H1 (cell line): ENCODE measurements around the gene FAM131A. TPM values are rescaled to one million over a fixed set of nuclear protein-coding genes. Genes with fewer than 3 reads are reported as not detected.

Experiments used
- CTCF ChIA-PET: fragments of 300-600 bp; sonication (Branson Sonifier 250); formaldehyde crosslinking; loops from one replicate; lab custom pipeline; 2021; ENCODE audit not compliant: partially characterized antibody; lab: Charles Lee
- POLR2A ChIA-PET: fragments of 300-600 bp; sonication (Branson Sonifier 250); formaldehyde crosslinking; loops from one replicate; lab custom pipeline; 2021; ENCODE audit warnings: inconsistent platforms; ENCODE audit not compliant: partially characterized antibody; lab: Charles Lee
- DNase-seq, 2 experiments: peaks; one replicate each; pipeline versions ENCODE4 v3.0.0 to v3.0.0-alpha.2; 2010 to 2022; ENCODE audit warnings: low spot score in 2 of 2, low read depth in 1 of 2, mixed read lengths in 1 of 2
- FAIRE-seq: peaks from 2 replicates; lab custom pipeline; 2011; peaks lifted over from hg19 to GRCh38; lab: Jason Lieb, UNC
- H2AFZ ChIP-seq: 2 replicates; pipeline ENCODE4 v1.8.1; 2012; ENCODE audit warnings: low read length, inconsistent platforms
- H2AK5ac ChIP-seq: 2 replicates; pipeline ENCODE4 v1.6.1; 2013; ENCODE audit warnings: low read depth, low read length
- H2BK120ac ChIP-seq: replicated peaks from 2 replicates; pipeline ENCODE3; 2013; ENCODE audit warnings: low read depth, low read length, inconsistent platforms
- H2BK12ac ChIP-seq: 2 replicates; pipeline ENCODE4 v1.6.1; 2013; ENCODE audit warnings: low read depth, low read length
- H2BK15ac ChIP-seq: 2 replicates; pipeline ENCODE4 v1.6.1; 2013; ENCODE audit warnings: low read length
- H2BK20ac ChIP-seq: 2 replicates; pipeline ENCODE4 v1.6.1; 2013; ENCODE audit warnings: low read length
- H2BK5ac ChIP-seq: 2 replicates; pipeline ENCODE4 v1.6.1; 2013; ENCODE audit warnings: low read depth, low read length
- H3K14ac ChIP-seq: 2 replicates; pipeline ENCODE4 v1.6.1; 2013; ENCODE audit warnings: inconsistent platforms; ENCODE audit not compliant: insufficient read length
- H3K18ac ChIP-seq: 2 replicates; pipeline ENCODE4 v1.6.1; 2013; ENCODE audit warnings: low read length; ENCODE audit errors: extremely low read depth
- H3K23ac ChIP-seq: 2 replicates; pipeline ENCODE4 v1.6.1; 2013; ENCODE audit warnings: inconsistent platforms; ENCODE audit not compliant: insufficient read length
- H3K23me2 ChIP-seq: 2 replicates; pipeline ENCODE4 v1.6.1; 2013; ENCODE audit warnings: low read depth, low read length
- H3K27ac ChIP-seq: 2 replicates; pipeline ENCODE4 v1.6.1; 2011; ENCODE audit warnings: low read depth, low read length, inconsistent platforms
- H3K27me3 ChIP-seq, 4 experiments: replicated peaks in 1 of 4; 1 replicate in 1 of 4; 2 replicates in 3 of 4; pipeline versions ENCODE4 v1.6.1 to v1.8.1; 2011 to 2013; ENCODE audit warnings: low read length in 3 of 4, mild to moderate bottlenecking in 3 of 4, inconsistent platforms in 2 of 4, mixed read lengths in 2 of 4, moderate library complexity in 1 of 4; ENCODE audit not compliant: control insufficient read depth in 3 of 4, insufficient read depth in 3 of 4; ENCODE audit errors: extremely low read depth in 1 of 4
- H3K36me3 ChIP-seq, 4 experiments: 2 replicates each; pipeline versions ENCODE4 v1.6.1 to v1.8.1; 2011 to 2013; ENCODE audit warnings: mild to moderate bottlenecking in 4 of 4, low read length in 3 of 4, moderate library complexity in 2 of 4, control low read depth in 1 of 4, inconsistent platforms in 1 of 4; ENCODE audit not compliant: insufficient read depth in 4 of 4, control insufficient read depth in 2 of 4
- H3K4ac ChIP-seq: replicated peaks from 2 replicates; pipeline ENCODE3; 2013; ENCODE audit warnings: low read length, low read depth, mixed read lengths, inconsistent platforms; ENCODE audit not compliant: insufficient read length
- H3K4me1 ChIP-seq, 4 experiments: replicated peaks in 1 of 4; 1 replicate in 1 of 4; 2 replicates in 3 of 4; pipeline versions ENCODE4 v1.6.1 to v1.8.1; 2011 to 2013; ENCODE audit warnings: low read length in 3 of 4, inconsistent platforms in 2 of 4, mixed read lengths in 1 of 4; ENCODE audit not compliant: insufficient read depth in 4 of 4, control insufficient read depth in 3 of 4
- H3K4me2 ChIP-seq, 2 experiments: 2 replicates each; pipeline versions ENCODE4 v1.6.1 to v1.8.1; 2011 to 2013; ENCODE audit warnings: low read depth in 2 of 2, low read length in 2 of 2, control low read depth in 1 of 2, inconsistent platforms in 1 of 2, mild to moderate bottlenecking in 1 of 2; ENCODE audit not compliant: insufficient read depth in 1 of 2
- H3K4me3 ChIP-seq, 4 experiments: fragments of 200-600, 300-600 bp in 1 of 4; sonication (generic), shearing (Covaris generic), sonication (Bioruptor Twin) in 1 of 4; 2 replicates each; pipeline versions ENCODE4 v1.5.1 to v1.8.1; 2011 to 2016; ENCODE audit warnings: low read length in 4 of 4, low read depth in 3 of 4, control low read depth in 2 of 4, inconsistent platforms in 2 of 4, mild to moderate bottlenecking in 2 of 4, mixed read lengths in 1 of 4, moderate library complexity in 1 of 4; ENCODE audit not compliant: insufficient read depth in 2 of 4; ENCODE audit errors: extremely low read depth in 1 of 4
- H3K56ac ChIP-seq: replicated peaks from 2 replicates; pipeline ENCODE3; 2013; ENCODE audit warnings: low read depth, mild to moderate bottlenecking, mixed read lengths, low read length, inconsistent platforms; ENCODE audit not compliant: insufficient read length
- H3K79me1 ChIP-seq: 2 replicates; pipeline ENCODE4 v1.6.1; 2013; ENCODE audit warnings: low read depth, low read length, control low read depth
- H3K79me2 ChIP-seq, 2 experiments: 2 replicates each; pipeline versions ENCODE4 v1.6.1 to v1.8.1; 2012 to 2013; ENCODE audit warnings: low read length in 2 of 2, mild to moderate bottlenecking in 2 of 2, inconsistent platforms in 1 of 2; ENCODE audit not compliant: insufficient read depth in 2 of 2, control insufficient read depth in 1 of 2
- H3K9ac ChIP-seq, 4 experiments: replicated peaks in 1 of 4; 1 replicate in 1 of 4; 2 replicates in 3 of 4; pipeline versions ENCODE4 v1.6.1 to v1.8.1; 2011 to 2013; ENCODE audit warnings: low read depth in 3 of 4, low read length in 3 of 4, control low read depth in 2 of 4, mild to moderate bottlenecking in 2 of 4, moderate library complexity in 2 of 4, inconsistent platforms in 1 of 4; ENCODE audit errors: extremely low read depth in 1 of 4
- H3K9me3 ChIP-seq, 2 experiments: 2 replicates each; pipeline versions ENCODE4 v1.6.1 to v1.8.1; 2012 to 2013; ENCODE audit warnings: mild to moderate bottlenecking in 2 of 2, moderate library complexity in 2 of 2, control low read depth in 1 of 2, inconsistent platforms in 1 of 2, low read depth in 1 of 2, low read length in 1 of 2, mixed read lengths in 1 of 2; ENCODE audit not compliant: insufficient read depth in 2 of 2
- H4K20me1 ChIP-seq, 2 experiments: replicated peaks in 1 of 2; 2 replicates each; pipeline versions ENCODE3 to v1.8.1; 2011 to 2013; ENCODE audit warnings: inconsistent platforms in 2 of 2, low read length in 2 of 2, mild to moderate bottlenecking in 1 of 2; ENCODE audit not compliant: insufficient read depth in 2 of 2, control insufficient read depth in 1 of 2
- H4K5ac ChIP-seq: 2 replicates; pipeline ENCODE4 v1.6.1; 2013; ENCODE audit warnings: low read length, low read depth, mixed read lengths, inconsistent platforms; ENCODE audit not compliant: insufficient read length
- H4K8ac ChIP-seq: 2 replicates; pipeline ENCODE4 v1.8.0; 2013; ENCODE audit warnings: mild to moderate bottlenecking, moderate library complexity, low read length, inconsistent platforms; ENCODE audit not compliant: insufficient read depth; ENCODE audit errors: extremely low read depth
- H4K91ac ChIP-seq: replicated peaks from 2 replicates; pipeline ENCODE3; 2013; ENCODE audit warnings: low read length, mixed read lengths, inconsistent platforms; ENCODE audit not compliant: insufficient read length
- CHD1 ChIP-seq: IDR thresholded peaks from 2 replicates; pipeline ENCODE4 v1.6.1; 2012; ENCODE audit warnings: low read depth, low read length, improper control_type of control experiment
- EGR1 ChIP-seq: IDR thresholded peaks from 2 replicates; pipeline ENCODE4 v1.6.1; 2011; ENCODE audit warnings: low read depth, low read length, borderline replicate concordance
- KDM4A ChIP-seq: IDR thresholded peaks from one replicate; pipeline ENCODE4 v1.7.1; 2012; ENCODE audit warnings: low read depth, mild to moderate bottlenecking, moderate library complexity, low read length, inconsistent platforms; ENCODE audit not compliant: severe bottlenecking
- NRF1 ChIP-seq: IDR thresholded peaks from 2 replicates; pipeline ENCODE4 v1.6.1; 2011; ENCODE audit warnings: mild to moderate bottlenecking, low read depth, low read length, improper control_type of control experiment
- SUZ12 ChIP-seq: fragments of 200-600 bp; sonication (generic); IDR thresholded peaks from 2 replicates; pipeline ENCODE4 v1.6.1; 2012; ENCODE audit warnings: mild to moderate bottlenecking, inconsistent platforms, low read length, moderate library complexity, mixed read lengths
- WGBS, 2 experiments: shearing (Covaris generic) in 1 of 2; methylation state at CpG; one replicate each; pipeline versions ENCODE4 v1.1.6 to v1.1.7; 2013 to 2015; ENCODE audit warnings: low lambda C conversion rate in 2 of 2, mixed read lengths in 2 of 2, inconsistent platforms in 1 of 2, low coverage in 1 of 2, missing lambda C conversion rate in 1 of 2; ENCODE audit not compliant: insufficient replicate concordance in 2 of 2, insufficient coverage in 1 of 2, insufficient read length in 1 of 2; ENCODE audit errors: extremely low coverage in 1 of 2, missing lambda C conversion rate in 1 of 2; 5-methylcytosine and 5-hydroxymethylcytosine counted together
- polyA plus RNA-seq, 7 experiments: library from polyadenylated mRNA; depleted of rRNA in 3 of 7; stranded (reverse) in 5 of 7; unstranded in 2 of 7; fragments of >200 nt in 5 of 7; fragments of 200-250 nt in 2 of 7; gene quantifications; 1 replicate in 5 of 7; 2 replicates in 1 of 7; 4 replicates in 1 of 7; pipeline versions ENCODE4 v1.2.1 to v1.2.3, GENCODE V29; 2011 to 2013; ENCODE audit warnings: missing spikeins in 2 of 7, mixed read lengths in 2 of 7
- total RNA-seq: library from RNA; stranded (reverse); fragmentation: NEBNext Ultra II Directional; extraction: Animal tissue kit (Norgen Biotek cat#: 25700); gene quantifications from 2 replicates; pipeline ENCODE4 v1.2.1, GENCODE V29; 2021

FAM131A gene
- total and polyA plus RNA-seq, 2 of the 8 experiments (the other 6 are each of a cell fraction or from before 2014, with no cell fraction given) = 16.0 to 21.9 TPM

DNA sequence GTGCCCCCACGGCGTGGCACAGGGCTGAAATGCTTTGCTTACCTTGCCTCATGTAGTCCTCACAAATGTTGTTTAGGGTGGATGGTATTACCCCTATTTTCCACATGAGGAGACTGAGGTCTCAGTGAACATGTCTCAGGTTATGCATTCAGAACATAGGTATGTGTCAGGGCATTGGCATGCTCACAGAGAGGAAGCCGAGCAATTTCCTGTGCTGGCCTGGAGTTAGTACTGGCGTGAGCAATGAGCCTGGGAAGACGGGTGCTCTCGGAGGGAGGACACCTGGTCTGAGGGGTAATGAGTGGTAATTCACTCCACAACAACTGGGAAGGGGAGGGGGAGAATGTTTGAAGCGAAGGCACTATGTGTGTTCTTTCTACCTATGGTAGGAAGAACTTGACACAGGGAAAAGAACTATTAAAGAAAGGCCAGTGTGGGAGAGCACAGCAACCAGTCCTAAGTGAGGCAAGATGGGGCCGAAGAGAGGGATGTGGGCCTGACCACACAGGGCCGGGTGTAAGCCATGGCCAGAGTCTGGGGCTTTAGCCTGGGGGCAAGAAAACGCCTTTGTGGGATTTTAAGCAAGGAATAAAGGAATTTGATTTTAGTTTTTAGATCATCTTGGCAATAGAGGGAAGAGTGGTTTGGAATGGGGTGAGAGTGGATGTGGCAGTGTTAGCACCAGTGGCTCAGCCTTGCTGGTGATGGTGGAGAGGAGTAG is 4.9 kb upstream of the FAM131A start:
- Histone ChIP-seq H4K5ac (no peak overlapping the region), H3K4me3 (no peak overlapping the region), H3K56ac (no peak overlapping the region), H3K14ac (no peak overlapping the region), H4K20me1 (peaks cover 17 to 32% of the 10 kb centered on the region in 2 experiments), H4K8ac (no peak overlapping the region), H3K23ac (no peak overlapping the region), H3K23me2 (peaks cover 12% of the 10 kb centered on the region), H2BK5ac (0 out of 2 replicates have a peak overlapping the region, but pooled peaks have one; percentile 2), H2BK120ac (no peak overlapping the region), H3K18ac (no peak overlapping the region), H4K91ac (no peak overlapping the region), H2BK15ac (no peak overlapping the region), H3K4ac (no peak overlapping the region), H3K9me3 (no peaks in the 10 kb centered on the region), H3K27ac (peak overlapping the region; percentile 12; the same call in 1 of the 2 replicates), H3K27me3 (no peaks in the 10 kb centered on the region), H2BK12ac (no peak overlapping the region), H2AFZ (no peak overlapping the region), H3K36me3 (peaks cover 44 to 73% (median 65%) of the 10 kb centered on the region in 4 experiments), H2BK20ac (no peak overlapping the region), H3K79me2 (0 out of 4 replicates have a peak, but pooled peaks cover 0 to 2% of the 10 kb centered on the region in 2 experiments), H2AK5ac (no peak overlapping the region), H3K4me1 (peaks cover 0 to 12% (median 9%) of the 10 kb centered on the region in 4 experiments; a peak in 6 of 7 replicates), H3K79me1 (peaks cover 13% of the 10 kb centered on the region), H3K9ac (no peak overlapping the region; a peak in 1 of 7 replicates), H3K4me2 (no peak overlapping the region)
- DNase-seq (no peak), FAIRE-seq (no peak)
- POLR2A ChIA-PET = interaction anchor here (1.4 to 9.8 kb wide), 4 partner anchors 8 to 17 kb away, joined by 5 to 148 read pairs (median 14); partner anchors contain the start of gene EIF4G1
- CTCF ChIA-PET = no interaction called here
- WGBS, 2 experiments = 84% methylated on average over 10 of the region's 10 CpGs; no CpG with 5 or more reads in 1 of the 2 experiments
- TF ChIP-seq KDM4A (no peak), CHD1 (no peak), SUZ12 (no peak), EGR1 (no peak), NRF1 (no peak)
